PC-9 (cell line): ENCODE results near the gene PDIA5. TPM values are rescaled to one million over a fixed set of nuclear protein-coding genes. Genes with fewer than 3 reads are reported as not detected.

Source experiments
- BruUV-seq: library from RNA; stranded (reverse); fragments of 400-500 nt; replicated peaks from 2 replicates; lab custom pipeline; 2021; lab: Mats Ljungman, UMichigan
- CTCF ChIA-PET: fragments of 300-600 bp; sonication (Branson Sonifier 250); formaldehyde crosslinking; loops from one replicate; lab custom pipeline; 2022; ENCODE audit warnings: antibody characterized with exemption; lab: Charles Lee
- POLR2A ChIA-PET: fragments of 300-600 bp; sonication (Branson Sonifier 250); formaldehyde crosslinking; loops from one replicate; lab custom pipeline; 2022; ENCODE audit warnings: antibody characterized with exemption; ENCODE audit not compliant: unreplicated experiment; lab: Charles Lee
- DNase-seq, 2 experiments: peaks; one replicate each; pipeline versions ENCODE4 v3.0.0 to v3.0.0-alpha.2; 2015 to 2022; ENCODE audit warnings: mixed read lengths in 1 of 2
- H2AFZ ChIP-seq: fragments of 200-600 bp; sonication (generic); 2 replicates; pipeline ENCODE4 v1.8.1; 2017; ENCODE audit warnings: antibody characterized with exemption
- H3F3A ChIP-seq: fragments of 200-600 bp; sonication (generic); 2 replicates; pipeline ENCODE4 v1.8.1; 2017; ENCODE audit warnings: antibody characterized with exemption, mild to moderate bottlenecking, low read depth; ENCODE audit not compliant: insufficient read depth
- H3K27ac ChIP-seq: fragments of 200-600 bp; sonication (generic); 2 replicates; pipeline ENCODE4 v1.6.1; 2016; ENCODE audit warnings: mixed run types
- H3K27me3 ChIP-seq: fragments of 200-600 bp; sonication (generic); 2 replicates; pipeline ENCODE4 v1.6.1; 2016; ENCODE audit warnings: low read depth, mixed run types; ENCODE audit not compliant: insufficient read depth
- H3K36me3 ChIP-seq: fragments of 200-600 bp; sonication (generic); 2 replicates; pipeline ENCODE4 v1.6.1; 2016; ENCODE audit warnings: low read depth, mixed run types
- H3K4me1 ChIP-seq: fragments of 200-600 bp; sonication (generic); replicated peaks from 2 replicates; pipeline ENCODE4 v1.6.1; 2016; ENCODE audit warnings: mixed run types; ENCODE audit not compliant: insufficient read depth
- H3K4me2 ChIP-seq: fragments of 200-600 bp; sonication (generic); 2 replicates; pipeline ENCODE4 v1.6.1; 2017; ENCODE audit warnings: mixed run types
- H3K4me3 ChIP-seq: fragments of 200-600 bp; sonication (generic); 2 replicates; pipeline ENCODE4 v1.6.1; 2016; ENCODE audit warnings: mixed run types
- H3K79me2 ChIP-seq: fragments of 200-600 bp; sonication (generic); 2 replicates; pipeline ENCODE4 v1.6.1; 2017; ENCODE audit warnings: low read depth, mixed run types
- H3K9me2 ChIP-seq: fragments of 200-600 bp; sonication (generic); 2 replicates; pipeline ENCODE4 v1.8.1; 2017; ENCODE audit warnings: mild to moderate bottlenecking; ENCODE audit not compliant: insufficient read depth
- H3K9me3 ChIP-seq: fragments of 200-600 bp; sonication (generic); 2 replicates; pipeline ENCODE4 v1.8.1; 2016; ENCODE audit warnings: low read depth; ENCODE audit not compliant: insufficient read depth
- H4K20me1 ChIP-seq: fragments of 200-600 bp; sonication (generic); 2 replicates; pipeline ENCODE4 v1.8.1; 2017; ENCODE audit not compliant: insufficient read depth
- EZH2 ChIP-seq: fragments of 200-600 bp; sonication (generic); IDR thresholded peaks from 2 replicates; pipeline ENCODE4 v1.8.0; 2017; ENCODE audit warnings: antibody characterized with exemption, low read depth
- intact Hi-C: fragments of 100-400 bp; cut with micrococcal nuclease; formaldehyde crosslinking; loops from one replicate; pipeline ENCODE4 v1.10.0; 2022; ENCODE audit not compliant: unreplicated experiment
- total RNA-seq: library from RNA; stranded (reverse); gene quantifications from 2 replicates; pipeline ENCODE4 v1.2.3, GENCODE V29; 2021
- TF ChIP-seq, protein P1 (sequence below): fragments of 200-600 bp; sonication (generic); conservative IDR thresholded peaks from 2 replicates; pipeline ENCODE4 v1.6.1; 2017; ENCODE audit warnings: mixed run types, antibody characterized with exemption, mild to moderate bottlenecking, moderate library complexity

The PDIA5 gene
- total RNA-seq, 1 experiment from 2014 or later, result 31.7 TPM

DNA sequence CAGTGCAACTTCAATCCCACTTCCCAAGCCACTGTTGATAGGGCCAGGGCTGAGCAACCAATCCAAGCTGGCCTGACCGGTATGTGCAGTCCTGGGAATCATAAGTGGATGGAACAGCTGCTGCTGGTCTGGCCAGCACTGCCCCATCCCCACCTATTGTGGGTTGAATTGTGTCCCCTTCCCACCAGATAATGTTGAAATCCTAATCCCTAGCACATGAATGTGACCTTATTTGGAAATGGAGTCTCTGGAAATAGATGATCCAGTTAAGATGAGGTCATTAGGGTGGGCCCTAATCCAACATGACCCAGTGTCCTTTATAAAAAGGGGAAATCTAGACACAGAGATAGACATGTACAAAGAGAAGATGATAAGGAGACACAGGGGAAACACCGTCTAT lies 13.7 kb upstream of the PDIA5 start:
- H2AFZ ChIP-seq, result no peak overlapping the region
- no peaks in the 10 kb centered on the region for H4K20me1 ChIP-seq
- CTCF ChIA-PET, result interaction anchor here (0.8 kb wide), 1 partner anchor 111 kb away, joined by 3 read pairs; no protein-coding TSS in a partner anchor
- H3K9me3 ChIP-seq, result no peaks in the 10 kb centered on the region
- H3K79me2 ChIP-seq, result no peaks in the 10 kb centered on the region
- intact Hi-C loops, result no loop called here
- POLR2A ChIA-PET, result no interaction called here
- no peaks in the 10 kb centered on the region for H3K9me2 ChIP-seq
- TF ChIP-seq EZH2, result no peak
- TF ChIP-seq, protein P1, sequence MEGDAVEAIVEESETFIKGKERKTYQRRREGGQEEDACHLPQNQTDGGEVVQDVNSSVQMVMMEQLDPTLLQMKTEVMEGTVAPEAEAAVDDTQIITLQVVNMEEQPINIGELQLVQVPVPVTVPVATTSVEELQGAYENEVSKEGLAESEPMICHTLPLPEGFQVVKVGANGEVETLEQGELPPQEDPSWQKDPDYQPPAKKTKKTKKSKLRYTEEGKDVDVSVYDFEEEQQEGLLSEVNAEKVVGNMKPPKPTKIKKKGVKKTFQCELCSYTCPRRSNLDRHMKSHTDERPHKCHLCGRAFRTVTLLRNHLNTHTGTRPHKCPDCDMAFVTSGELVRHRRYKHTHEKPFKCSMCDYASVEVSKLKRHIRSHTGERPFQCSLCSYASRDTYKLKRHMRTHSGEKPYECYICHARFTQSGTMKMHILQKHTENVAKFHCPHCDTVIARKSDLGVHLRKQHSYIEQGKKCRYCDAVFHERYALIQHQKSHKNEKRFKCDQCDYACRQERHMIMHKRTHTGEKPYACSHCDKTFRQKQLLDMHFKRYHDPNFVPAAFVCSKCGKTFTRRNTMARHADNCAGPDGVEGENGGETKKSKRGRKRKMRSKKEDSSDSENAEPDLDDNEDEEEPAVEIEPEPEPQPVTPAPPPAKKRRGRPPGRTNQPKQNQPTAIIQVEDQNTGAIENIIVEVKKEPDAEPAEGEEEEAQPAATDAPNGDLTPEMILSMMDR, result no peak
- no peaks in the 10 kb centered on the region for H3K4me1 ChIP-seq
- no peaks in the 10 kb centered on the region for H3K27me3 ChIP-seq
- no TSS peak for BruUV-seq
- no peak for DNase-seq
- H3K4me2 ChIP-seq, result no peak overlapping the region
- H3K27ac ChIP-seq, result no peak overlapping the region
- no peaks in the 10 kb centered on the region for H3K36me3 ChIP-seq
- no peak overlapping the region for H3K4me3 ChIP-seq
- no peaks in the 10 kb centered on the region for H3F3A ChIP-seq

- no peaks in the 10 kb centered on the region for H3K9me3 ChIP-seq
- POLR2A ChIA-PET, result interaction anchor here (0.6 kb wide), 1 partner anchor 375 kb away, joined by 7 read pairs; no protein-coding TSS in a partner anchor
- no peak overlapping the region for H3K4me2 ChIP-seq
- no peak overlapping the region for H3K27ac ChIP-seq
- no peak overlapping the region for H3K4me3 ChIP-seq
- no peaks in the 10 kb centered on the region for H3F3A ChIP-seq
- intact Hi-C loops, result no loop called here
- H3K9me2 ChIP-seq, result no peaks in the 10 kb centered on the region; the same call in 1 of the 2 replicates
- BruUV-seq, result no TSS peak
- H3K79me2 ChIP-seq, result no peaks in the 10 kb centered on the region
- CTCF ChIA-PET, result no interaction called here
- H3K27me3 ChIP-seq, result no peaks in the 10 kb centered on the region
- H3K36me3 ChIP-seq, result no peaks in the 10 kb centered on the region
- TF ChIP-seq, protein P1, result no peak
- TF ChIP-seq EZH2, result no peak
- H2AFZ ChIP-seq, result no peak overlapping the region
- no peaks in the 10 kb centered on the region for H4K20me1 ChIP-seq
- no peak for DNase-seq
- no peaks in the 10 kb centered on the region for H3K4me1 ChIP-seq
These were observed 12.6 kb upstream of the PDIA5 start for GRCh38 chr3:123054109-123054778.

- DNase-seq, result no peak
- intact Hi-C loops, result no loop called here
- Histone ChIP-seq H3K4me1 (no peaks in the 10 kb centered on the region), H3K27me3 (no peaks in the 10 kb centered on the region), H3K9me2 (no peaks in the 10 kb centered on the region; the same call in 1 of the 2 replicates), H3K4me3 (no peak overlapping the region), H3K79me2 (no peaks in the 10 kb centered on the region), H3K36me3 (no peaks in the 10 kb centered on the region), H3K9me3 (no peaks in the 10 kb centered on the region), H3K27ac (no peak overlapping the region), H3K4me2 (no peak overlapping the region), H4K20me1 (no peaks in the 10 kb centered on the region), H2AFZ (no peak overlapping the region), H3F3A (no peaks in the 10 kb centered on the region)
- CTCF ChIA-PET, result no interaction called here
- TF ChIP-seq, protein P1, result no peak
- no peak for TF ChIP-seq EZH2
- POLR2A ChIA-PET, result interaction anchor here (0.6 kb wide), 1 partner anchor 375 kb away, joined by 7 read pairs; no protein-coding TSS in a partner anchor
- no TSS peak for BruUV-seq
These were observed 11.9 kb upstream of the PDIA5 start for GRCh38 chr3:123054931-123055330.
